GM12801 (cell line): ENCODE measurements around the gene CLCC1.

Experiments used
- CTCF ChIP-seq: IDR thresholded peaks from one replicate; pipeline ENCODE4 v1.5.1; 2011; ENCODE audit warnings: control low read depth; ENCODE audit not compliant: insufficient read length; ENCODE audit errors: extremely low read depth

The CLCC1 gene

GRCh38 chr1:108961752-108962486 is 1.4 kb downstream of the CLCC1 start:
- no peak for TF ChIP-seq CTCF

GRCh38 chr1:108961198-108961597 is 2.1 kb downstream of the CLCC1 start:
- TF ChIP-seq CTCF: no peak

- no peak for TF ChIP-seq CTCF
Observed at GRCh38 chr1:108960719-108961118, 2.6 kb downstream of the CLCC1 start.

GRCh38 chr1:108957888-108958287 is 5.4 kb downstream of the CLCC1 start:
- no peak for TF ChIP-seq CTCF

DNA sequence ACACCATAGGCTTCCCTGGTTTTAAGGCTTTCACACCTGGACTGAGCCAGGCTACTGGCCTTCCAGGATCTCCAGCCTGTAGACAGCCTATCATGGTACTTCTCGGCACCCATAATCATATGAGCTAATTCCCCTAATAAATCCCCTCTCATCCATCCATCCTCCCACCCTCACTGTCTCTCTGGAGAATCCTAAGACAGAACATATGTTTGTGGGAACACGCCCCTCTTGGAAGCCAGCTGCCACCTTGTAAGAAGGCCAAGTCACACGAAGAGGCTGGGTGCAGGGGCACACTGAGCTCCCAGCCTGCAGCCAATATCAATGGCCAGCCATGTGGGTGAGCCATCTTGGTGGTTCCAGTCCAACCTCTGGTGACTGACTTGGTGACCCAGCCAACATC is 7.4 kb downstream of the CLCC1 start:
- no peak for TF ChIP-seq CTCF

DNA sequence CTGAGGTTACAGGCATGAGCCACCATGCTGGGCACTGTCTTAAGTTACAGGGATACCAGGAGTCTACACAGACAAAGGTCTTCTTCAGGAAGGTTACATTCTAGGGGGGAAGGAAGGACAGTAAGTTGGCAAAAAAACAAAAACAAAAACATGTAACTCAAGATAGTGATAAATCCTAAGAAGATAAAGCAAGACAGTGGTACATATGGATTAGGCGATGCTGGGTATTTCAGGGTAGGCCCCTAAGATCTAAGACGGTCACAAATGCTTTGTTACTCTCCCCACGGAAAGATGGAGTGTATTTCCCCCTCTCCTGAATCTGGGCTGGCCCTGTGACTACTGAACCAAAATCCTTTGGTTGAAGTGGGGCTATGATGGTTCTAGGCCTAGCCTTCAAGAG is 8.2 kb downstream of the CLCC1 start:
- no peak for TF ChIP-seq CTCF

GRCh38 chr1:108953452-108953851 is 9.8 kb downstream of the CLCC1 start:
- no peak for TF ChIP-seq CTCF
